NB4 (cell line): ENCODE measurements around the gene RAP1GAP2.

Experiments used
- MYC ChIP-seq: IDR thresholded peaks from 2 replicates; pipeline ENCODE4 v1.6.1; 2011; ENCODE audit warnings: low read depth, low read length
- POLR2A ChIP-seq: IDR thresholded peaks from 2 replicates; pipeline ENCODE4 v1.6.1; 2011; ENCODE audit warnings: mild to moderate bottlenecking; ENCODE audit not compliant: insufficient read length; ENCODE audit errors: extremely low read depth
- TF ChIP-seq, protein P1 (sequence below): IDR thresholded peaks from one replicate; pipeline ENCODE4 v1.5.1; 2012; ENCODE audit warnings: low read depth, low read length

DNA sequence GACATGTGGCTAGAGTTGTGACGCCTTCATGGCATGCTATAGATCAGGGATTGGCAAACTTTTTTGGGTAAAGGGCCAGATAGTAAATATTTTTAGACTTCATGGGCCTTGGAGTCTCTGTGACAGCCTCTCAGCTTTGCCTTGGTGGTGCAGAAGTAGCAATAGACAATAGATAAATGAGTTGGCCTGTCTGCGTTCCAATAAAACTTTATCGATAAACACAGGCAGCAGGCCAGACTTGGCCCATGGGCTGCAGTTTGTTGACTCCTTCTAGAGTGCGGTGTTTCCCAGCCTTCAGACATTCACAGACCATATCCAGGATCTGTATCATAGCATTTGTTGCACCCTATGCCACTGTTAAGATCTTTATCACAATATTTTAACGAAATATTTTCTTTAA, 190.7 kb downstream of the RAP1GAP2 start:
- TF ChIP-seq, protein P1, sequence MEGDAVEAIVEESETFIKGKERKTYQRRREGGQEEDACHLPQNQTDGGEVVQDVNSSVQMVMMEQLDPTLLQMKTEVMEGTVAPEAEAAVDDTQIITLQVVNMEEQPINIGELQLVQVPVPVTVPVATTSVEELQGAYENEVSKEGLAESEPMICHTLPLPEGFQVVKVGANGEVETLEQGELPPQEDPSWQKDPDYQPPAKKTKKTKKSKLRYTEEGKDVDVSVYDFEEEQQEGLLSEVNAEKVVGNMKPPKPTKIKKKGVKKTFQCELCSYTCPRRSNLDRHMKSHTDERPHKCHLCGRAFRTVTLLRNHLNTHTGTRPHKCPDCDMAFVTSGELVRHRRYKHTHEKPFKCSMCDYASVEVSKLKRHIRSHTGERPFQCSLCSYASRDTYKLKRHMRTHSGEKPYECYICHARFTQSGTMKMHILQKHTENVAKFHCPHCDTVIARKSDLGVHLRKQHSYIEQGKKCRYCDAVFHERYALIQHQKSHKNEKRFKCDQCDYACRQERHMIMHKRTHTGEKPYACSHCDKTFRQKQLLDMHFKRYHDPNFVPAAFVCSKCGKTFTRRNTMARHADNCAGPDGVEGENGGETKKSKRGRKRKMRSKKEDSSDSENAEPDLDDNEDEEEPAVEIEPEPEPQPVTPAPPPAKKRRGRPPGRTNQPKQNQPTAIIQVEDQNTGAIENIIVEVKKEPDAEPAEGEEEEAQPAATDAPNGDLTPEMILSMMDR = no peak
- TF ChIP-seq POLR2A (no peak), MYC (no peak)
